Measurements from ENCODE around the gene TPM4.

Gene TPM4

DNA sequence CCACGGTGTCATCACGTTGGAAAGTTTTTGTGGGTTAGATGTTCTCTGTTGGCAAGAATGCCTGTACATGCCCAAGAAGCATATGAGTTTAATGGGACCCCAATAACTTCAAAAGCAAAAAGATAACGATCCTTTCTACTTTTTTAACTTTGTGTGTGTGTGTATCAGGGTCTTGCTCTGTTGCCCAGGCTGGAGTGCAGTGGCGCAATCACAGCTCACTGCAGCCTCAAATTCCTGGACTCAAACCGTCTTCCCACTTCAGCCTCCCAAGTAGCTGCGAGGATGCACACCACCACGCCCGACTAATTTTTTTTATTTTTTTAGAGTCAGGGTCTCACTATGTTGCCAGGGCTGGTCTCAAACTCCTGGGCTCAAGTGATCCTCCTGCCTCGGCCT lies 34.3 kb upstream of the TPM4 start:
- DNase-seq (ENCODE audit: low read depth in 2 of 2) = no peak

DNA sequence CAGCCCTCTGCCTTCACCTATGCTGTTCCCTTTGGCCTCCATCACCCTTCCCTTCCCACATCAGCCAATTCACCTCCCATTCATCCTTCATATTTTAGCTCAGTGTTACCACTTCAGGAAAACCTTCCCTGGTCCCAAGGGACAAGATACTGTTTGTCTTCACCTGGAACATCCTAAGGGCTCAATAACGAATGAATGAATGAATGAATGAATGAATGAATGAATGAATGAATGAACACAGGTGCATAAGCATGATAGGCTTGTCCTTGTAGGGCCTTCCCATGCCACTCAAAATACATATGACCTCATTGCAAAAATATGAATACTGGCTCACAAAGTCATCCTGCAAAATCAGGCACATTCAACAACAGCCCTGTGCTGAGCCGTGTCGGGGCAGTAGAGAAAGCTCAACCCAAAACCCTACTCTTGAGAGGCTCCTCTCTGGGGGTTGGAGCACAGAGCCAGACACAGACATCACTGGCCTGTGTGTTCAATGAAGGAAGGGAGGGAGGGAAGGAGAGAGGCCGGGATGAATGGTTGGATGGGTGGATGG lies 33.7 kb upstream of the TPM4 start:
- no peak for DNase-seq (ENCODE audit: low read depth in 2 of 2)

- no peak for DNase-seq (ENCODE audit: low read depth in 2 of 2)
Observed at GRCh38 chr19:16043156-16043757, 33.0 kb upstream of the TPM4 start.

- DNase-seq (ENCODE audit: low read depth in 2 of 2) = no peak
Observed at GRCh38 chr19:16044746-16045145, 31.5 kb upstream of the TPM4 start.

DNA sequence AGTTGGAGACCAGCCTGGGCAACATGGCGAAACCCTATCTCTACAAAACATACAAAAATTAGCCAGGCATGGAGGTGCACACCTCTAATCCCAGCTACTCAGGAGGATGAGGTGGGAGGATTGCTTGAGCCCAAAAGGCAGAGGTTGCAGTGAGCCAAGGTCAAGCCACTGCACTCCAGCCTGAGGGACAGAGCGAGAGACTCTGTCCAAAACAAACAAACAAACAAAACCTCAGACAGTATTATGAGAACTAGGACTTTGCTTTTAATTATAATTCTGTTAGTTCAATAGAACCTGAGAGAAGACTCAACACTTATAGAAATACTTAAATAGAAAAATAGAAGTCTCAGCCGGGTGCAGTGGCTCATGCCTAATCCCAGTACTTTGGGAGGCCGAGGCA lies 31.1 kb upstream of the TPM4 start:
- no peak for DNase-seq (ENCODE audit: low read depth in 2 of 2)

- no peak for DNase-seq (ENCODE audit: low read depth in 2 of 2)
Observed at GRCh38 chr19:16045893-16046292, 30.4 kb upstream of the TPM4 start.

DNA sequence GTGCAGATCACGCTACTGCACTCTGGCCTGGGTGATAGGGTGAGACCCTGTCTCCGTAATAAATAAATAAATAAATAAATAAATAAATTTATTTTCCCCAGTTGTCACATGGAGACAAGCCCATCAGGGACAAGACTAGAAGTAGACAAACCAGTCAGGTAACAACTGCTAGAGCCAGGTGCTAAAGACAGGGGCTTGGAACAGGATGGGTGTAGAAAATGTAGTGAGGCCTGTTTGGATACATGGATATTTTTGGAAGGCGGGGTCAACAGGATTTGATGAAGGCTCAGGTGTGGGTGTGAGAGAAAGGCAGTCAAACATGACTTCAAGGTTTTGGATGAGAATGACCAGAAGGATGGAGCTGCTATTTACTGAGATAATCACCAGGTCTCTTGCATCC lies 27.7 kb upstream of the TPM4 start:
- no peak for DNase-seq (ENCODE audit: low read depth in 2 of 2)

- no peak for DNase-seq (ENCODE audit: low read depth in 2 of 2)
Observed at GRCh38 chr19:16051254-16052025, 24.9 kb upstream of the TPM4 start.

DNA sequence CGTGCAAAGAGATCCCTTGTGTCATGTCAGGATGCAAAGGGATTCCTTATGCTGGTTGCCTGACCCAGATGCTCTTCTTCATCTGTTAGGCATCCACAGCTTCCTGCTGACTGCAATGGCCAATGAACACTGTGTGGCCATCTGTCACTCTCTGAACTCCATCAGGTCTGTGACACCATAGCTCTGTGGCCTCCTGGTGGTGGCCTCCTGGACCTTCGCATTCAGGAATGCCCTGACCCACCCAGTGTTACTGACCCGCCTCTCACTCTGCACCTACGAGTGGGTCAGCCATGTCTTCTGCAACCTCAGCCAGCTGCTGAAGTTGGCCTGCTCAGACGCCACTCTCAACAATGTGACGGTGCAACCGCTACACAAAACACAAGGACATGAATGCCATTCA lies 23.9 kb upstream of the TPM4 start:
- DNase-seq (ENCODE audit: low read depth in 2 of 2) = no peak

DNA sequence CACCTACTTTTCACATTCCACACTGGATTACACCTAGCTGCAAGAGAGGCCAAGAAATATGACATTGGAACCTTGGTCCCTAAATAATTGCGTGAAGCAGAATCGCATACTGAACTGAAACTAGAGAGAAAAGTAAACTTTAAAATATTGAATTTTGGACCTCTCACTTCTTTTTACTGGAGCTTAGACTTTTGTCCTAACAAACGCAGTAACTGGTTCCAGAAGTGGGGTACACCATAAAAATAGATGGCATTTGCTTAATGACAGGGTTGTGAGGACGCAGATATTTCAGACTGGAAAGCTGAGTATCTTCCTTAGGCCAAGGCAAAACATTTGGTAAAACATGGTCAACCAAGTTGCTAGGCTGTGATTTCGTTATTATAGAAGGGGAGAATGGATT lies 19.2 kb upstream of the TPM4 start:
- DNase-seq (ENCODE audit: low read depth in 2 of 2) = no peak

- no peak for DNase-seq (ENCODE audit: low read depth in 2 of 2)
Observed at GRCh38 chr19:16060294-16060693, 16.0 kb upstream of the TPM4 start.

- DNase-seq (ENCODE audit: low read depth in 2 of 2) = no peak
Observed at GRCh38 chr19:16061943-16062342, 14.4 kb upstream of the TPM4 start.

- DNase-seq (ENCODE audit: low read depth in 2 of 2) = peak; percentile 61 to 66
Observed at GRCh38 chr19:16062789-16063188, 13.5 kb upstream of the TPM4 start.

DNA sequence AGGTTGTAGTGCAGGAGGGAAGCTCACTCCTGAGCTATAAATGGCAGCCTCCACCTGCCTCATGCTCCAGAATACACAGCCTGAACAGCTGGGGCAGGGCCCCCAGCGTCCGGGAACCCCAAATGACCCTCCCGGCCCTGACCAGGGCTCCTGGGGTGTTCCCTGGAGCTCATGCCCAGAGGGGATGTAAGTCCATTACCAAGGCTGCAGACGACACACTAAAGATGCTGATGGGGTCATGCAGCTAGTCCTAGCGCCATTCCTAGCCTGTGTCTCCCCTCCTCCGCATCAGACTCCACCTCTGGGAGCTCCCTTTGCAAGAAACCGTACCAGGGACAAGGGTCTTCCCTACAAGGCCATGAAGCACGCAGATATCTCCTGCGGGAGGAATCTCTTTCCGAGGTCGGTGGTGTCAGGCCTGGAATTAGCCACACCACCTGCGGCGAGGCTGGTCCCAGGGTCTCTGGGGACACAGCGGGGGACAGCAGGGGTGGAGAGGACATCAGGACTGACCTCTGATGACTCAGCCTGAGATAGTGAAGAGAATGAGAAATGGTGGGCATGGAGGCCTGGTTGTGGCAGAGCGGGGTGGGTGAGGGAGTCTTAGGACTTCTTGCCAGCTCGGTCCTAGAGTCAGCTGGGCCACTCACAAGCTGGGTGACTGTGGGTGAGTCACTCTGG lies 11.9 kb upstream of the TPM4 start:
- DNase-seq (ENCODE audit: low read depth in 2 of 2) = no peak

DNA sequence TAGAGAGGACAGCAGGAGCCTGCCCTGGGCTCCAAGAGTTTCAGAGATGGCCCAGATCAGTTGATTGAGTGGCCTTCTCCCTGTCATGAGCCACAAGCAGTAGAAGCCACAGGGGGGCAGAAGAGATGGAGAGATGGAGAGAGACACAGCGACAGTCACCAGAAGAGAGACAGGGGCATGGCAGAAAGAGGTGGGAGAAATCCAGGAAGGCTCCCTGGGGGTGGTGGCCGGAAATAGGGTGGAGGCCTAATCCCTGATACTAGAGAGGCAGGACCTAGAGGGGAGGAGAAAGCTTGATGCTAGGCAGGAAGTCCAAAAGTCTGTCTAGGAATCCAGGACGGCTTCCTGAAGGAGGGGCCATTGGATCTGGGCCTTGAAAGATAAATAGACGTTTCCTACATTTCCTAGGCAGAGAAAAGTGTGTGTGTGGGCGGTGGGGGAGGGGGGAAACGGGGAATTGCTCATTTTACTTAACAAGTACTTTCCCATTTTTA lies 9.6 kb upstream of the TPM4 start:
- no peak for DNase-seq (ENCODE audit: low read depth in 2 of 2)

GRCh38 chr19:16067205-16067938 lies 8.9 kb upstream of the TPM4 start:
- DNase-seq (ENCODE audit: low read depth in 2 of 2) = no peak

- no peak for DNase-seq (ENCODE audit: low read depth in 2 of 2)
Observed at GRCh38 chr19:16068696-16069259, 7.5 kb upstream of the TPM4 start.

DNA sequence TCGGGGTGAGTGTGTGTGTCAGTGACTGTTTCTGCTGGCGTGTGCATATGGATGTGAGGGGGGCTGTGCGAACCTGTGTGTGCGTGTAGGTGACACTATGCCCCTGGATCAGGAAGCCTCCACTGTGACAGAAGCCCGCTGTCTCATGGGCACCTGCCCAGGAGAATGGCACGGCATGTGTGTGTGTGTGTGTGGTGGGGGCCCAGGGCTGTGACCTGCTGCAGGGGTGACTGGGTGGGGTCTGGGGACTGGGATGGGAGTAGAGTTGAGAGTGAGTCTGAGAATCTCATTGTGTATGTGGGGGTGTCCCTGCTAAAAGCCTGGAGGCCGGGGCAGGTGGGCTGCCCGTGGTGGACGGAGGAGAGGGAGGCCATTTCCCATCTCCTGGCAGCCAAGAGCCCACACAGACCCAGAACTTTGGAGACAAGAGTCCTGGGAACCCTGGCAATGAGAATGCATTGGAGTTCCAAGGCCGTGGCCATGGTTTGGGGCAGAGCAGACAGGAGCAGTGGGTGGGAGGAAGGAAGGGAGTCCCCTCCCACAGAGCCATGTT lies 6.4 kb upstream of the TPM4 start:
- DNase-seq (ENCODE audit: low read depth in 2 of 2) = no peak

- peak; percentile 63 to 69 for DNase-seq (ENCODE audit: low read depth in 2 of 2)
Observed at GRCh38 chr19:16070366-16070990, 5.8 kb upstream of the TPM4 start.

DNA sequence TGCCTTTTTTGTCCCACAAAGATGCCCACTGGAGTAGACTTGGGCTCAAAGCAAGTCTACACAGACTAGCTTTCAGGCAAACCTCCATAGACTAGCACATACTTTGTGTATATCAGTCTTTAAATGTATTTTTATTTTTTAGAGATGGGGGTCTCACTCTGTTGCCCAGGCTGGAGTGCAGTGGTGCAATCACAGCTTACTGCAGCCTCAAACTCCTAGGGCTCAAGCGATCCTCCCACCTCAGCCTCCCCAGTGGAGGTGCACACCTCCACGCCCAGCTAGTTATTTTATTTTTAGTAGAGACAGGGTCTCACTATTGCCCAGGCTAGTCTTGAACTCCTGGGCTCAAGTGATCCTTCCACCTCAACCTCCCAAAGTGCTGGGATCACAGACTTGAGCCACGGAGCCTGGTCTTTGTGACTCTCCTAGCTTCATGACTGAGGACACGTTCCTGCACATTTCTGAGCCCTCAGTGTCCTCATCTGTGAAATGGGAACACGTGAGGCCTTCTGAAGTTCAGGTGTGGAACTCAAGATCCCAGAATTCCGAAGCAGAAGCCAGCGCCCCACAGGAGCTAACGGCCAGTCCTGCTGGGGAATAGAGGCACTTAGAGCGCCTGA lies 5.1 kb upstream of the TPM4 start:
- DNase-seq (ENCODE audit: low read depth in 2 of 2) = no peak
